GM12878 (cell line): ENCODE data around the gene LAMA2. TPM values are rescaled to one million over a fixed set of nuclear protein-coding genes. Genes with fewer than 3 reads are reported as not detected.

Experiments
- ATAC-seq: fragments of 200-7000 bp; cut with Tn5 transposase; 3 replicates; pipeline ENCODE4 v1.9.1; 2020; ENCODE audit warnings: mild to moderate bottlenecking, moderate library complexity
- BruUV-seq: library from RNA; stranded (reverse); fragments of 400-500 nt; replicated peaks from 2 replicates; lab custom pipeline; 2021; lab: Mats Ljungman, UMichigan
- CTCF ChIA-PET: fragments of 300-600 bp; sonication (Branson Sonifier 250); formaldehyde crosslinking; extraction: SDS; loops from one replicate; lab custom pipeline; 2021; ENCODE audit warnings: inconsistent platforms; lab: Yijun Ruan, JAX
- POLR2A ChIA-PET: fragments of 350-600 bp; formaldehyde crosslinking; extraction: SDS; loops from one replicate; lab custom pipeline; 2021; ENCODE audit warnings: inconsistent platforms; lab: Charles Lee
- RAD21 ChIA-PET: fragments of 300-600 bp; sonication (Branson Sonifier 250); formaldehyde crosslinking; loops from one replicate; lab custom pipeline; 2023; ENCODE audit warnings: antibody characterized with exemption; ENCODE audit not compliant: unreplicated experiment; lab: Charles Lee
- SMC1A ChIA-PET: fragments of 300-600 bp; sonication (Branson Sonifier 250); formaldehyde crosslinking; loops from one replicate; lab custom pipeline; 2023; ENCODE audit not compliant: unreplicated experiment, uncharacterized antibody; lab: Charles Lee
- DNase-seq: peaks from one replicate; pipeline ENCODE4 v3.0.0-alpha.2; 2011; ENCODE audit warnings: low read depth, low spot score
- FAIRE-seq: peaks from 3 replicates; lab custom pipeline; 2011; peaks lifted over from hg19 to GRCh38; lab: Jason Lieb, UNC
- H2AFZ ChIP-seq: 2 replicates; pipeline ENCODE4 v1.6.0; 2011; ENCODE audit warnings: low read depth, low read length, control low read depth; ENCODE audit not compliant: control insufficient read depth
- H3K27ac ChIP-seq: 2 replicates; pipeline ENCODE4 v1.5.1; 2011; ENCODE audit warnings: control low read depth; ENCODE audit not compliant: control insufficient read depth, insufficient read depth
- H3K27me3 ChIP-seq, 2 experiments: replicated peaks in 1 of 2; 2 replicates each; pipeline versions ENCODE4 v1.6.0 to v1.6.1; 2011; ENCODE audit warnings: low read length in 1 of 2; ENCODE audit not compliant: control insufficient read depth in 2 of 2, insufficient read depth in 2 of 2
- H3K36me3 ChIP-seq, 2 experiments: 2 replicates each; pipeline ENCODE4 v1.5.1; 2011; ENCODE audit warnings: low read length in 1 of 2; ENCODE audit not compliant: control insufficient read depth in 2 of 2, insufficient read depth in 2 of 2
- H3K4me1 ChIP-seq: 2 replicates; pipeline ENCODE4 v1.6.1; 2011; ENCODE audit warnings: mild to moderate bottlenecking, low read length, moderate library complexity, mixed read lengths; ENCODE audit not compliant: control insufficient read depth, insufficient read depth
- H3K4me2 ChIP-seq: 2 replicates; pipeline ENCODE4 v1.6.0; 2011; ENCODE audit warnings: control low read depth; ENCODE audit not compliant: control insufficient read depth, insufficient read depth
- H3K4me3 ChIP-seq: fragments of 200-600 bp; sonication (generic); 2 replicates; pipeline ENCODE4 v1.5.1; 2016
- H3K79me2 ChIP-seq: 2 replicates; pipeline ENCODE4 v1.6.0; 2011; ENCODE audit warnings: low read length; ENCODE audit not compliant: control insufficient read depth, insufficient read depth
- H3K9ac ChIP-seq: 2 replicates; pipeline ENCODE4 v1.8.0; 2011; ENCODE audit warnings: low read length, control low read depth, mixed read lengths; ENCODE audit not compliant: control insufficient read depth, insufficient read depth
- H3K9me3 ChIP-seq: replicated peaks from 3 replicates; pipeline ENCODE4 v1.5.1; 2011; ENCODE audit warnings: mild to moderate bottlenecking, low read length; ENCODE audit not compliant: control insufficient read depth, insufficient read depth
- H4K20me1 ChIP-seq: 2 replicates; pipeline ENCODE4 v1.6.0; 2011; ENCODE audit not compliant: control insufficient read depth, insufficient read depth
- ATF2 ChIP-seq: IDR thresholded peaks from 2 replicates; pipeline ENCODE4 v1.6.1; 2012; ENCODE audit warnings: low read length, inconsistent platforms
- BHLHE40 ChIP-seq, 2 experiments: fragments of 450-650 bp in 1 of 2; IDR thresholded peaks; 2 replicates each; pipeline ENCODE4 v1.6.1; 2011 to 2017; ENCODE audit warnings: low read depth in 2 of 2, borderline replicate concordance in 1 of 2, improper control_type of control experiment in 1 of 2, low read length in 1 of 2, mild to moderate bottlenecking in 1 of 2
- CEBPZ ChIP-seq: fragments of 150-350 bp; IDR thresholded peaks from 2 replicates; pipeline ENCODE4 v1.6.1; 2016; ENCODE audit warnings: low read depth, low read length
- CREB1 ChIP-seq: IDR thresholded peaks from 2 replicates; pipeline ENCODE4 v1.6.1; 2012; ENCODE audit warnings: low read depth, mild to moderate bottlenecking, inconsistent platforms
- FOS ChIP-seq: IDR thresholded peaks from 3 replicates; pipeline ENCODE4 v1.6.1; 2011; ENCODE audit warnings: borderline replicate concordance; ENCODE audit not compliant: insufficient read length; ENCODE audit errors: extremely low read depth
- JUNB ChIP-seq: IDR thresholded peaks from 2 replicates; pipeline ENCODE4 v1.6.1; 2016; ENCODE audit warnings: antibody characterized with exemption, mild to moderate bottlenecking
- MTA2 ChIP-seq: fragments of 450-650 bp; IDR thresholded peaks from 2 replicates; pipeline ENCODE4 v1.6.1; 2016; ENCODE audit warnings: low read depth, mild to moderate bottlenecking, moderate library complexity
- NR2C1 ChIP-seq: fragments of 450-650 bp; IDR thresholded peaks from 2 replicates; pipeline ENCODE4 v1.6.1; 2017; ENCODE audit warnings: antibody characterized with exemption, mild to moderate bottlenecking, moderate library complexity
- NRF1 ChIP-seq: conservative IDR thresholded peaks from 2 replicates; pipeline ENCODE4 v1.6.1; 2011; ENCODE audit warnings: mild to moderate bottlenecking, low read depth, low read length, improper control_type of control experiment
- POLR2AphosphoS5 ChIP-seq: IDR thresholded peaks from 2 replicates; pipeline ENCODE4 v1.6.1; 2011; ENCODE audit warnings: mild to moderate bottlenecking, low read length, inconsistent platforms
- WGBS: methylation state at CpG from one replicate; pipeline ENCODE4 v1.1.6; 2016; ENCODE audit warnings: low lambda C conversion rate; ENCODE audit not compliant: insufficient replicate concordance, insufficient coverage; ENCODE audit errors: missing lambda C conversion rate; 5-methylcytosine and 5-hydroxymethylcytosine counted together
- in situ Hi-C: fragments of 300-500 bp; cut with MboI; formaldehyde crosslinking; loops from 9 replicates; pipeline ENCODE4 v1.14.3; 2018; ENCODE audit warnings: mixed read lengths
- intact Hi-C: fragments of 100-400 bp; cut with micrococcal nuclease; formaldehyde crosslinking; loops from one replicate; pipeline ENCODE4 v1.14.2; 2022; ENCODE audit not compliant: unreplicated experiment
- polyA plus RNA-seq, 11 experiments: library from polyadenylated mRNA; depleted of rRNA in 4 of 11; unstranded in 6 of 11; stranded (reverse) in 5 of 11; fragments of >200 nt; fragmentation: Nextera tagmentation in 4 of 11; fragmentation: Illumina TruSeq in 1 of 11; extraction: Ambion mirVana in 4 of 11; extraction: Trizol in 1 of 11; gene quantifications; 1 replicate in 1 of 11; 2 replicates in 10 of 11; pipeline versions ENCODE4 v1.2.1 to v1.2.3, GENCODE V29; 2011 to 2016; ENCODE audit warnings: inconsistent platforms in 2 of 11, missing spikeins in 2 of 11, low read depth in 1 of 11
- total RNA-seq, 4 experiments: library from RNA; depleted of rRNA in 3 of 4; stranded (reverse); fragments of >200 nt in 3 of 4; fragmentation: Illumina TruSeq in 1 of 4; extraction: Trizol in 1 of 4; gene quantifications; 2 replicates each; pipeline versions ENCODE4 v1.2.1 to v1.2.3, GENCODE V29; 2013 to 2021
- TF ChIP-seq, protein P1 (sequence below): fragments of 450-650 bp; IDR thresholded peaks from 2 replicates; pipeline ENCODE4 v1.6.1; 2016; ENCODE audit warnings: mild to moderate bottlenecking

Gene LAMA2
- total and polyA plus RNA-seq, 10 of the 15 experiments (the other 5 are each of a cell fraction or from before 2014, with no cell fraction given): 0.04 to 2.0 (median 0.37) TPM; not detected in 1

DNA sequence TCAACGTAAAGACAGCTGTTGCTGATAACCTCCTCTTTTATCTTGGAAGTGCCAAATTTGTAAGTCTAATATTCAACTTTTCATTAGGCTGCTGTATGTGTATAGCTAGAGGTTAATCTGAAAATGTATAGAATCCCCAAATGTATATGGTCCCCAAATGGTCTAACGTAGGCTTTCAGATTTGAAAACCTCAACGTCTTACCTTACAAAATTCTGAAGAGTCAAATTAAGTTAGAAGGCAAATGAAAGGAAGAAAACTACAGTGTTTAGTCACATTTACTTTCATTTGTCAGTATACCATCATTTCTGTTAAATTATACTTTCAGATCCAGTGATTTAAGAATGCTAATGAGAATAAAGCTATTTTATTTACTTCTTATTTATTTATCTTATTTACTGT is 570.1 kb downstream of the LAMA2 start:
- BruUV-seq: no TSS peak
- no peaks in the 10 kb centered on the region for H4K20me1 ChIP-seq
- ChIA-PET RAD21 (no interaction called here), SMC1A (no interaction called here), POLR2A (no interaction called here), CTCF (interaction anchor here (1.5 kb wide), 1 partner anchor 46 kb away, joined by 3 read pairs; no protein-coding TSS in a partner anchor)
- peaks cover 8% of the 10 kb centered on the region; the same call in 1 of the 2 replicates for H3K4me1 ChIP-seq
- no peaks in the 10 kb centered on the region for H3K79me2 ChIP-seq
- no peak overlapping the region for H3K27ac ChIP-seq
- no peaks in the 10 kb centered on the region for H3K36me3 ChIP-seq
- DNase-seq (no peak), FAIRE-seq (no peak)
- H3K4me3 ChIP-seq: no peak overlapping the region
- H2AFZ ChIP-seq: no peak overlapping the region
- H3K4me2 ChIP-seq: no peak overlapping the region
- peaks cover 2 to 8% of the 10 kb centered on the region in 2 experiments; a peak in 3 of 4 replicates for H3K27me3 ChIP-seq
- 19% methylated on average over 3 of the region's 3 CpGs for WGBS
- intact Hi-C loops: no loop called here
- in situ Hi-C loops: no loop called here
- H3K9ac ChIP-seq: no peak overlapping the region
- no peaks in the 10 kb centered on the region for H3K9me3 ChIP-seq
- TF ChIP-seq, protein P1, sequence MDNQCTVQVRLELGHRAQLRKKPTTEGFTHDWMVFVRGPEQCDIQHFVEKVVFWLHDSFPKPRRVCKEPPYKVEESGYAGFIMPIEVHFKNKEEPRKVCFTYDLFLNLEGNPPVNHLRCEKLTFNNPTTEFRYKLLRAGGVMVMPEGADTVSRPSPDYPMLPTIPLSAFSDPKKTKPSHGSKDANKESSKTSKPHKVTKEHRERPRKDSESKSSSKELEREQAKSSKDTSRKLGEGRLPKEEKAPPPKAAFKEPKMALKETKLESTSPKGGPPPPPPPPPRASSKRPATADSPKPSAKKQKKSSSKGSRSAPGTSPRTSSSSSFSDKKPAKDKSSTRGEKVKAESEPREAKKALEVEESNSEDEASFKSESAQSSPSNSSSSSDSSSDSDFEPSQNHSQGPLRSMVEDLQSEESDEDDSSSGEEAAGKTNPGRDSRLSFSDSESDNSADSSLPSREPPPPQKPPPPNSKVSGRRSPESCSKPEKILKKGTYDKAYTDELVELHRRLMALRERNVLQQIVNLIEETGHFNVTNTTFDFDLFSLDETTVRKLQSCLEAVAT: no peak
- 0 out of 2 replicates have a peak, but pooled peaks have one; percentile 9 for TF ChIP-seq JUNB
- TF ChIP-seq, all 136 proteins: peak for 1
- no peak for ATAC-seq

DNA sequence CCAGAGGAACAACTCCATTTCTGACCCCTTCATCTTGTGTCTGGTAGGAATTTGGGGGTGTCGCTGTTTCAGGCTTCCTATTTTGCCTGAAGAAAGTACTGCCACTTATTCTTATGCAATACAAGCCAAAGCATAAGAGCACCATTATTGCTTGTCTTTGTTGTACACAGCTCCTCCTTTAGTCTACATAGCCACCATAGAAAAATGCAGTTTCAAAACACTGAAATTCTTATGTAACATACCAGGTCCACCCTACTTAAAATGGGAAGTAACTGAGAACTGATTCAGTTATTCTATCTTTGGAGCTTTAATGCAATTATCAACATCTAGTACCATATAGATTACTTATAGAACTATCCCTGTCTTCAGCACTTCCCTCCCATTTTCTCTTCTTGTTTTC is 571.5 kb downstream of the LAMA2 start:
- no TSS peak for BruUV-seq
- Histone ChIP-seq H2AFZ (no peak overlapping the region), H3K36me3 (no peaks in the 10 kb centered on the region), H3K27me3 (peaks cover 2 to 8% of the 10 kb centered on the region in 2 experiments; a peak in 3 of 4 replicates), H3K79me2 (no peaks in the 10 kb centered on the region), H3K27ac (no peak overlapping the region), H3K4me3 (no peak overlapping the region), H3K4me2 (no peak overlapping the region), H3K4me1 (peaks cover under 1% of the 10 kb centered on the region; the same call in 1 of the 2 replicates), H3K9me3 (no peaks in the 10 kb centered on the region), H4K20me1 (no peaks in the 10 kb centered on the region), H3K9ac (no peak overlapping the region)
- ChIA-PET RAD21 (no interaction called here), SMC1A (no interaction called here), POLR2A (no interaction called here), CTCF (no interaction called here)
- no peak for ATAC-seq
- 50% methylated on average over 1 of the region's 1 CpG for WGBS
- no peak for DNase-seq
- in situ Hi-C loops (no loop called here), intact Hi-C loops (no loop called here)
- FAIRE-seq: no peak
- TF ChIP-seq ATF2 (no peak), POLR2AphosphoS5 (no peak), CEBPZ (no peak), BHLHE40 (IDR thresholded peaks at IDR 0.05; ENCODE audit: borderline replicate concordance in 1 of 2, low read depth in 2 of 2, low read length in 1 of 2) (no peak), NRF1 (no peak), NR2C1 (no peak), MTA2 (no peak), FOS (no peak), CREB1 (no peak)
